ENCODE results near the gene TAS2R39. TPM values are rescaled to one million over a fixed set of nuclear protein-coding genes. Genes with fewer than 3 reads are reported as not detected.

TAS2R39 gene
- total RNA-seq, 1 donor from 2014 or later, result not detected

GRCh38 chr7:143214789-143215679, 31.8 kb downstream of the TAS2R39 start:
- Histone ChIP-seq H3K9me3 (ENCODE audit: low read depth) (no peaks in the 10 kb centered on the region), H3K79me2 (ENCODE audit: low read depth) (no peaks in the 10 kb centered on the region), H3F3A (ENCODE audit: low read depth) (no peaks in the 10 kb centered on the region), H4K20me1 (ENCODE audit: low read depth) (no peaks in the 10 kb centered on the region), H3K36me3 (no peaks in the 10 kb centered on the region), H3K4me2 (no peak overlapping the region), H3K27ac (no peak overlapping the region), H2AFZ (replicated peaks) (no peak overlapping the region), H3K4me1 (no peaks in the 10 kb centered on the region), H3K9ac (no peak overlapping the region), H3K27me3 (no peaks in the 10 kb centered on the region), H3K4me3 (no peak overlapping the region)
- Mint-ChIP-seq H3K9me3 (peaks cover 6% of the 10 kb centered on the region), H3K4me1 (no peaks in the 10 kb centered on the region), H3K27me3 (ENCODE audit: insufficient read depth, low read depth) (peaks cover 2% of the 10 kb centered on the region), H3K27ac (no peak overlapping the region), H3K4me3 (no peak overlapping the region), H3K36me3 (no peaks in the 10 kb centered on the region)
- peak; percentile 100 for TF ChIP-seq CTCF (IDR thresholded peaks at IDR 0.05)
- no peak for TF ChIP-seq EZH2 (IDR thresholded peaks at IDR 0.05)
- no peak for TF ChIP-seq EZH2phosphoT487 (IDR thresholded peaks at IDR 0.05)
- peak; percentile 91 for DNase-seq (ENCODE audit: low spot score)

- Histone ChIP-seq H3K9me3 (ENCODE audit: low read depth) (no peaks in the 10 kb centered on the region), H3K9ac (no peak overlapping the region), H3K27ac (no peak overlapping the region), H3F3A (ENCODE audit: low read depth) (no peaks in the 10 kb centered on the region), H4K20me1 (ENCODE audit: low read depth) (no peaks in the 10 kb centered on the region), H3K27me3 (no peaks in the 10 kb centered on the region), H3K79me2 (ENCODE audit: low read depth) (no peaks in the 10 kb centered on the region), H3K36me3 (no peaks in the 10 kb centered on the region), H2AFZ (replicated peaks) (no peak overlapping the region), H3K4me1 (no peaks in the 10 kb centered on the region), H3K4me2 (no peak overlapping the region), H3K4me3 (no peak overlapping the region)
- Mint-ChIP-seq H3K27me3 (ENCODE audit: insufficient read depth, low read depth) (peaks cover 2% of the 10 kb centered on the region), H3K4me3 (no peak overlapping the region), H3K9me3 (peaks cover 6% of the 10 kb centered on the region), H3K4me1 (no peaks in the 10 kb centered on the region), H3K27ac (no peak overlapping the region), H3K36me3 (no peaks in the 10 kb centered on the region)
- no peak for TF ChIP-seq CTCF (IDR thresholded peaks at IDR 0.05)
- no peak for TF ChIP-seq EZH2phosphoT487 (IDR thresholded peaks at IDR 0.05)
- TF ChIP-seq EZH2 (IDR thresholded peaks at IDR 0.05), result no peak
- DNase-seq (ENCODE audit: low spot score), result no peak
Measured at GRCh38 chr7:143216151-143216550, 32.9 kb downstream of the TAS2R39 start.

GRCh38 chr7:143216686-143217085, 33.5 kb downstream of the TAS2R39 start:
- Histone ChIP-seq H3K4me1 (no peaks in the 10 kb centered on the region), H2AFZ (replicated peaks) (no peak overlapping the region), H3K79me2 (ENCODE audit: low read depth) (no peaks in the 10 kb centered on the region), H3F3A (ENCODE audit: low read depth) (no peaks in the 10 kb centered on the region), H3K4me3 (no peak overlapping the region), H3K36me3 (no peaks in the 10 kb centered on the region), H3K4me2 (no peak overlapping the region), H3K9me3 (ENCODE audit: low read depth) (no peaks in the 10 kb centered on the region), H3K27ac (no peak overlapping the region), H3K9ac (no peak overlapping the region), H4K20me1 (ENCODE audit: low read depth) (no peaks in the 10 kb centered on the region), H3K27me3 (no peaks in the 10 kb centered on the region)
- H3K36me3 Mint-ChIP-seq, result no peaks in the 10 kb centered on the region
- peaks cover 2% of the 10 kb centered on the region for H3K27me3 Mint-ChIP-seq (ENCODE audit: insufficient read depth, low read depth)
- TF ChIP-seq CTCF (IDR thresholded peaks at IDR 0.05) (no peak), EZH2phosphoT487 (IDR thresholded peaks at IDR 0.05) (no peak), EZH2 (IDR thresholded peaks at IDR 0.05) (no peak)
- no peak for DNase-seq (ENCODE audit: low spot score)
- H3K4me1 Mint-ChIP-seq, result no peaks in the 10 kb centered on the region
- no peak overlapping the region for H3K4me3 Mint-ChIP-seq
- H3K9me3 Mint-ChIP-seq, result peaks cover 3% of the 10 kb centered on the region
- H3K27ac Mint-ChIP-seq, result no peak overlapping the region
